ENCODE measurements around the gene PARN. TPM values are rescaled to one million over a fixed set of nuclear protein-coding genes. Genes with fewer than 3 reads are reported as not detected.
"Not testable (repeated sequence)": the region's sequence is repeated elsewhere in the genome, so short reads cannot be mapped to it uniquely, and the experiment has no call there.

The PARN gene
- total and polyA plus RNA-seq, 8 donors, result 9.9 to 75.3 (median 24.2) TPM

GRCh38 chr16:14420721-14421488 lies 209.2 kb downstream of the PARN start:
- peak in 1 of 2 donors; percentile 26 for DNase-seq
- H3K27me3 ChIP-seq, result no peaks in the 10 kb centered on the region
- H3K4me3 ChIP-seq, result no peak overlapping the region
- no peaks in the 10 kb centered on the region for H3K9me3 ChIP-seq
- 69 to 83% (median 81%) methylated on average over 16 to 18 of the region's 18 CpGs for WGBS, 5 donors
- H3K36me3 ChIP-seq, result no peaks in the 10 kb centered on the region
- H3K4me1 ChIP-seq, result peaks cover 0 to 22% (median 7%) of the 10 kb centered on the region in 4 donors
- H3K27ac ChIP-seq, result no peak overlapping the region
- intact Hi-C loops (cut with DNase I; ENCODE audit: low total_unique reads), result no loop called here
- no peak for TF ChIP-seq POLR2AphosphoS5 (IDR thresholded peaks at IDR 0.05)
- TF ChIP-seq CTCF (IDR thresholded peaks at IDR 0.05), result no peak
- no peak for TF ChIP-seq EP300 (IDR thresholded peaks at IDR 0.05)
- TF ChIP-seq POLR2A (IDR thresholded peaks at IDR 0.05), result no peak

GRCh38 chr16:14420243-14420642 lies 209.8 kb downstream of the PARN start:
- intact Hi-C loops (cut with DNase I; ENCODE audit: low total_unique reads); H3K4me3 ChIP-seq; H3K27me3 ChIP-seq; H3K9me3 ChIP-seq; H3K36me3 ChIP-seq; DNase-seq; H3K27ac ChIP-seq: not testable (repeated sequence)
- peaks cover 0 to 22% (median 7%) of the 10 kb centered on the region in 4 donors for H3K4me1 ChIP-seq
- 84 to 92% (median 90%) methylated on average over 4 of the region's 4 CpGs for WGBS, 5 donors

GRCh38 chr16:14419817-14420216 lies 210.2 kb downstream of the PARN start:
- DNase-seq, result no peak
- no peaks in the 10 kb centered on the region for H3K36me3 ChIP-seq
- H3K9me3 ChIP-seq, result no peaks in the 10 kb centered on the region
- TF ChIP-seq EP300 (IDR thresholded peaks at IDR 0.05) (no peak), POLR2AphosphoS5 (IDR thresholded peaks at IDR 0.05) (no peak), POLR2A (IDR thresholded peaks at IDR 0.05) (no peak), CTCF (IDR thresholded peaks at IDR 0.05) (no peak)
- no peak overlapping the region for H3K27ac ChIP-seq
- no peaks in the 10 kb centered on the region for H3K27me3 ChIP-seq
- WGBS, 5 donors, result 89 to 100% (median 96%) methylated on average over 3 of the region's 3 CpGs
- H3K4me1 ChIP-seq, result peaks cover 0 to 22% (median 7%) of the 10 kb centered on the region in 4 donors
- no peak overlapping the region for H3K4me3 ChIP-seq
- intact Hi-C loops (cut with DNase I; ENCODE audit: low total_unique reads), result no loop called here

GRCh38 chr16:14418795-14419225 lies 211.2 kb downstream of the PARN start:
- H3K27me3 ChIP-seq, result no peaks in the 10 kb centered on the region
- DNase-seq, result peak in 1 of 2 donors; percentile 37
- intact Hi-C loops (cut with DNase I; ENCODE audit: low total_unique reads), result no loop called here

More at GRCh38 chr16:14418795-14419225, 211.2 kb downstream of the PARN start:
- H3K27ac ChIP-seq, result peak overlapping the region; percentile 18 to 61 (median 47)
- H3K4me1 ChIP-seq, result peaks cover 0 to 22% (median 7%) of the 10 kb centered on the region in 4 donors
- H3K36me3 ChIP-seq, result no peaks in the 10 kb centered on the region
- no peaks in the 10 kb centered on the region for H3K9me3 ChIP-seq
- H3K4me3 ChIP-seq, result no peak overlapping the region
- 25 to 63% (median 38%) methylated on average over 6 of the region's 6 CpGs for WGBS, 5 donors
- TF ChIP-seq POLR2AphosphoS5 (IDR thresholded peaks at IDR 0.05) (peak; percentile 68 to 77 (median 76)), CTCF (IDR thresholded peaks at IDR 0.05) (no peak), EP300 (IDR thresholded peaks at IDR 0.05) (peak; percentile 52), POLR2A (IDR thresholded peaks at IDR 0.05) (no peak)

Measured in stomach (tissue), 9 donors.